Keratinocyte (primary cell): Measurements from ENCODE around the gene TAS2R14. TPM values are rescaled to one million over a fixed set of nuclear protein-coding genes. Genes with fewer than 3 reads are reported as not detected.

ENCODE experiments used
- DNase-seq: peaks from one replicate; pipeline ENCODE4 v3.0.0-alpha.2; 2011; ENCODE audit warnings: low read depth, missing footprints, low spot score
- FAIRE-seq: peaks from 2 replicates; lab custom pipeline; 2011; peaks lifted over from hg19 to GRCh38; lab: Jason Lieb, UNC
- H2AFZ ChIP-seq: 2 replicates; pipeline ENCODE4 v1.6.0; 2012; ENCODE audit warnings: low read length, control low read depth, inconsistent platforms; ENCODE audit not compliant: control insufficient read depth
- H3K27ac ChIP-seq: 2 replicates; pipeline ENCODE4 v1.5.1; 2011; ENCODE audit warnings: low read length; ENCODE audit not compliant: control insufficient read depth, insufficient read depth
- H3K27me3 ChIP-seq: 3 replicates; pipeline ENCODE4 v1.6.0; 2011; ENCODE audit warnings: low read length; ENCODE audit not compliant: control insufficient read depth, insufficient read depth; ENCODE audit errors: extremely low read depth
- H3K36me3 ChIP-seq, 2 experiments: 2 replicates in 1 of 2; 3 replicates in 1 of 2; pipeline ENCODE4 v1.5.1; 2011; ENCODE audit warnings: low read length in 2 of 2, mild to moderate bottlenecking in 1 of 2; ENCODE audit not compliant: control insufficient read depth in 2 of 2, insufficient read depth in 2 of 2; ENCODE audit errors: extremely low read depth in 1 of 2
- H3K4me1 ChIP-seq: 3 replicates; pipeline ENCODE4 v1.5.1; 2011; ENCODE audit warnings: low read length; ENCODE audit not compliant: control insufficient read depth, insufficient read depth; ENCODE audit errors: extremely low read depth
- H3K4me2 ChIP-seq: 3 replicates; pipeline ENCODE4 v1.6.0; 2011; ENCODE audit warnings: low read depth, low read length; ENCODE audit not compliant: control insufficient read depth, insufficient read depth; ENCODE audit errors: extremely low read depth
- H3K4me3 ChIP-seq, 3 experiments: fragments of 200-600 bp in 1 of 3; sonication (generic) in 1 of 3; 2 replicates in 2 of 3; 3 replicates in 1 of 3; pipeline ENCODE4 v1.5.1; 2011 to 2016; ENCODE audit warnings: low read length in 3 of 3, mild to moderate bottlenecking in 3 of 3, control low read depth in 2 of 3, inconsistent platforms in 1 of 3, low read depth in 1 of 3, mixed read lengths in 1 of 3, mixed run types in 1 of 3, moderate library complexity in 1 of 3; ENCODE audit not compliant: control insufficient read depth in 2 of 3, insufficient read depth in 2 of 3; ENCODE audit errors: extremely low read depth in 1 of 3
- H3K79me2 ChIP-seq: 2 replicates; pipeline ENCODE4 v1.6.0; 2012; ENCODE audit warnings: low read length; ENCODE audit not compliant: control insufficient read depth, insufficient read depth
- H3K9ac ChIP-seq: 3 replicates; pipeline ENCODE4 v1.6.0; 2011; ENCODE audit warnings: low read length; ENCODE audit not compliant: control insufficient read depth, insufficient read depth; ENCODE audit errors: extremely low read depth
- H3K9me1 ChIP-seq: 3 replicates; pipeline ENCODE4 v1.6.0; 2011; ENCODE audit warnings: low read length; ENCODE audit not compliant: control insufficient read depth, insufficient read depth; ENCODE audit errors: extremely low read depth
- H3K9me3 ChIP-seq: 2 replicates; pipeline ENCODE4 v1.5.1; 2012; ENCODE audit warnings: low read depth, low read length; ENCODE audit not compliant: control insufficient read depth
- H4K20me1 ChIP-seq: 3 replicates; pipeline ENCODE4 v1.6.0; 2011; ENCODE audit warnings: low read length; ENCODE audit not compliant: control insufficient read depth, insufficient read depth; ENCODE audit errors: extremely low read depth
- CTCF ChIP-seq, 3 experiments: IDR thresholded peaks in 1 of 3; conservative IDR thresholded peaks in 1 of 3; optimal IDR thresholded peaks in 1 of 3; 2 replicates in 2 of 3; 3 replicates in 1 of 3; pipeline versions ENCODE3 to v1.5.1; 2011; ENCODE audit warnings: low read length in 3 of 3, mild to moderate bottlenecking in 3 of 3, moderate library complexity in 2 of 3, control low read depth in 1 of 3, inconsistent platforms in 1 of 3; ENCODE audit not compliant: insufficient read depth in 2 of 3; ENCODE audit errors: extremely low read depth in 1 of 3
- EZH2 ChIP-seq: IDR thresholded peaks from one replicate; pipeline ENCODE4 v1.6.1; 2012; ENCODE audit warnings: inconsistent platforms, mild to moderate bottlenecking, low read length, moderate library complexity
- dilution Hi-C: fragments of 300-500 bp; cut with MboI; formaldehyde crosslinking; loops from one replicate; pipeline ENCODE4 v1.7.0; 2020; ENCODE audit warnings: low sequenced_read_pairs; ENCODE audit not compliant: extremely low pct_ligation_motif_present
- polyA plus RNA-seq, 5 experiments: library from polyadenylated mRNA; depleted of rRNA in 3 of 5; stranded (reverse) in 3 of 5; stranded (forward) in 1 of 5; unstranded in 1 of 5; fragments of >200 nt; gene quantifications; 1 replicate in 1 of 5; 2 replicates in 3 of 5; 3 replicates in 1 of 5; pipeline versions ENCODE4 v1.2.1 to v1.2.3, GENCODE V29; 2011 to 2012; ENCODE audit warnings: missing spikeins in 2 of 5, low read depth in 1 of 5, low replicate concordance in 1 of 5

The TAS2R14 gene
- polyA plus RNA-seq, 1 donor (not counting 4 experiments of a cell fraction or from before 2014, with no cell fraction given): 1.2 TPM

GRCh38 chr12:10957741-10958140, 18.7 kb upstream of the TAS2R14 start:
- no peak for FAIRE-seq
- Histone ChIP-seq H3K9me3 (no peaks in the 10 kb centered on the region), H3K79me2 (peaks cover under 1% of the 10 kb centered on the region), H4K20me1 (no peaks in the 10 kb centered on the region), H3K27ac (no peak overlapping the region), H3K4me3 (no peak overlapping the region), H3K4me1 (no peaks in the 10 kb centered on the region), H3K9ac (no peak overlapping the region), H3K36me3 (peaks cover 0 to 1% of the 10 kb centered on the region in 2 experiments), H2AFZ (no peak overlapping the region), H3K27me3 (no peaks in the 10 kb centered on the region), H3K9me1 (no peaks in the 10 kb centered on the region), H3K4me2 (no peak overlapping the region)
- no peak for DNase-seq
- dilution Hi-C loops: no loop called here
- TF ChIP-seq EZH2 (no peak), CTCF (optimal IDR thresholded peaks at IDR 0.05 in 1 of 3, IDR thresholded peaks at IDR 0.05 in 1 of 3, conservative IDR thresholded peaks at IDR 0.05 in 1 of 3; ENCODE audit: extremely low read depth in 1 of 3, insufficient read depth in 2 of 3, low read length in 3 of 3) (no peak)

- Histone ChIP-seq H3K27ac (no peak overlapping the region), H3K9me3 (no peaks in the 10 kb centered on the region), H3K79me2 (peaks cover 1% of the 10 kb centered on the region), H3K9me1 (no peaks in the 10 kb centered on the region), H2AFZ (no peak overlapping the region), H3K4me1 (no peaks in the 10 kb centered on the region), H4K20me1 (no peaks in the 10 kb centered on the region), H3K4me2 (no peak overlapping the region), H3K36me3 (no peaks in the 10 kb centered on the region), H3K27me3 (no peaks in the 10 kb centered on the region), H3K4me3 (no peak overlapping the region), H3K9ac (no peak overlapping the region)
- no peak for FAIRE-seq
- TF ChIP-seq EZH2: no peak
- no peak for TF ChIP-seq CTCF (optimal IDR thresholded peaks at IDR 0.05 in 1 of 3, IDR thresholded peaks at IDR 0.05 in 1 of 3, conservative IDR thresholded peaks at IDR 0.05 in 1 of 3; ENCODE audit: extremely low read depth in 1 of 3, insufficient read depth in 2 of 3, low read length in 3 of 3)
- dilution Hi-C loops: no loop called here
- DNase-seq: no peak
These were observed 17.0 kb upstream of the TAS2R14 start for GRCh38 chr12:10956085-10956484.
